Measurements from ENCODE around the gene ERG. TPM values are rescaled to one million over a fixed set of nuclear protein-coding genes. Genes with fewer than 3 reads are reported as not detected.

ERG gene
- total and polyA plus RNA-seq, 2 of the 13 experiments (the other 11 are each of a cell fraction or from before 2014, with no cell fraction given), result not detected

- TF ChIP-seq ZNF687 (CRISPR knock-in tag; IDR thresholded peaks at IDR 0.05), result peak; percentile 19; the same call in 1 of the 2 replicates
- peak; percentile 52 for TF ChIP-seq XRCC5 (optimal IDR thresholded peaks at IDR 0.05; ENCODE audit: low read length)
- 0 out of 2 replicates have a peak, but pooled peaks have one; percentile 23 for TF ChIP-seq GABPB1 (CRISPR knock-in tag; IDR thresholded peaks at IDR 0.05)
- TF ChIP-seq TFDP1 (CRISPR knock-in tag; IDR thresholded peaks at IDR 0.05; ENCODE audit: borderline replicate concordance), result no peak
- TF ChIP-seq ZNF83 (CRISPR knock-in tag; IDR thresholded peaks at IDR 0.05; ENCODE audit: borderline replicate concordance), result no peak
- TF ChIP-seq SOX5 (CRISPR knock-in tag; IDR thresholded peaks at IDR 0.05; ENCODE audit: borderline replicate concordance), result no peak
- no peak for TF ChIP-seq IRF2 (CRISPR knock-in tag; IDR thresholded peaks at IDR 0.05)
- TF ChIP-seq ZNF136 (CRISPR knock-in tag; IDR thresholded peaks at IDR 0.05; ENCODE audit: low read depth), result no peak
- no peak for TF ChIP-seq ZBTB42 (CRISPR knock-in tag; IDR thresholded peaks at IDR 0.05)
- no peak for TF ChIP-seq CREB3 (CRISPR knock-in tag; IDR thresholded peaks at IDR 0.05)
- no peak for TF ChIP-seq ZC3H4 (CRISPR knock-in tag; IDR thresholded peaks at IDR 0.05; ENCODE audit: borderline replicate concordance)
- no peak for TF ChIP-seq ATM (IDR thresholded peaks at IDR 0.05; ENCODE audit: borderline replicate concordance)
Measured at GRCh38 chr21:38355992-38356781, 142.1 kb downstream of the ERG start (continued).

Data from HepG2 (cell line).